C4-2B (cell line): ENCODE measurements around the gene PAM16.

Experiments
- ZFX ChIP-seq: fragments of 450-650 bp; IDR thresholded peaks from 2 replicates; pipeline ENCODE4 v1.6.1; 2017
- TF ChIP-seq, protein P1 (sequence below): fragments of 450-650 bp; conservative IDR thresholded peaks from 2 replicates; pipeline ENCODE4 v1.5.1; 2017; ENCODE audit warnings: mild to moderate bottlenecking

DNA sequence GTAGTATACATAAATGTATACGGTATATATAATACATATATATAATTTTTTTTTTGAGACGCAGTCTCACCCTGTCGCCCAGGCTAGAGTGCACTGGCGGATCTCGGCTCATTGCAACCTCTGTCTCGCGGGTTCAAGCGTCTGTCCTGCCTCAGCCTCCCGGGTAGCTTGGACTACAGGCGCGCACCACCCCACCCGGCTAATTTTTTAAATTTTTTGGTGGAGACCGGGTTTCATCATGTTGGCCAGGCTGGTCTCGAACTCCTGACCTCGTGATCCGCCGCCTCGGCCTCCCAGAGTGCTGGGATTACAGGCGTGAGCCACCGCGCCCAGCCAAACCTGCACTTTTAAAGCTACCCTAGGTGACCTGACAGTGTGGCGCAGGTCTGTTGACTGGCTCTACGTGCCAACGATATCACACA is 745 bp downstream of the PAM16 start:
- TF ChIP-seq, protein P1, sequence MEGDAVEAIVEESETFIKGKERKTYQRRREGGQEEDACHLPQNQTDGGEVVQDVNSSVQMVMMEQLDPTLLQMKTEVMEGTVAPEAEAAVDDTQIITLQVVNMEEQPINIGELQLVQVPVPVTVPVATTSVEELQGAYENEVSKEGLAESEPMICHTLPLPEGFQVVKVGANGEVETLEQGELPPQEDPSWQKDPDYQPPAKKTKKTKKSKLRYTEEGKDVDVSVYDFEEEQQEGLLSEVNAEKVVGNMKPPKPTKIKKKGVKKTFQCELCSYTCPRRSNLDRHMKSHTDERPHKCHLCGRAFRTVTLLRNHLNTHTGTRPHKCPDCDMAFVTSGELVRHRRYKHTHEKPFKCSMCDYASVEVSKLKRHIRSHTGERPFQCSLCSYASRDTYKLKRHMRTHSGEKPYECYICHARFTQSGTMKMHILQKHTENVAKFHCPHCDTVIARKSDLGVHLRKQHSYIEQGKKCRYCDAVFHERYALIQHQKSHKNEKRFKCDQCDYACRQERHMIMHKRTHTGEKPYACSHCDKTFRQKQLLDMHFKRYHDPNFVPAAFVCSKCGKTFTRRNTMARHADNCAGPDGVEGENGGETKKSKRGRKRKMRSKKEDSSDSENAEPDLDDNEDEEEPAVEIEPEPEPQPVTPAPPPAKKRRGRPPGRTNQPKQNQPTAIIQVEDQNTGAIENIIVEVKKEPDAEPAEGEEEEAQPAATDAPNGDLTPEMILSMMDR, result no peak
- TF ChIP-seq ZFX, result no peak
